ENCODE data around the gene TBC1D12.

- no peak for TF ChIP-seq CTCF (IDR thresholded peaks at IDR 0.05 in 4 of 5, conservative IDR thresholded peaks at IDR 0.05 in 1 of 5)
- no peak for TF ChIP-seq POLR2A (IDR thresholded peaks at IDR 0.05)
Observed at GRCh38 chr10:94461503-94461902, 59.2 kb downstream of the TBC1D12 start.

All from gastrocnemius medialis (tissue), 4 donors.